RWPE2 (cell line): ENCODE data around the gene PROZ.

Experiments used
- ATAC-seq: fragments of 200-7000 bp; cut with Tn5 transposase; 3 replicates; pipeline ENCODE4 v1.9.1; 2021; ENCODE audit warnings: low read depth
- DNase-seq: peaks from one replicate; pipeline ENCODE4 v3.0.0-alpha.2; 2020; ENCODE audit warnings: low spot score
- H3K27ac ChIP-seq: fragments of 450-650 bp; 2 replicates; pipeline ENCODE4 v1.5.1; 2017; ENCODE audit warnings: mild to moderate bottlenecking; ENCODE audit not compliant: poor library complexity, severe bottlenecking
- H3K27me3 ChIP-seq: fragments of 250-450 bp; sonication (Bioruptor Pico); 2 replicates; pipeline ENCODE4 v1.5.1; 2021; ENCODE audit warnings: mild to moderate bottlenecking, moderate library complexity; ENCODE audit not compliant: insufficient read depth, poor library complexity, severe bottlenecking
- H3K36me3 ChIP-seq: fragments of 250-450 bp; sonication (Bioruptor Pico); 2 replicates; pipeline ENCODE4 v1.5.1; 2020; ENCODE audit warnings: low read depth, mild to moderate bottlenecking, moderate library complexity
- H3K4me1 ChIP-seq: fragments of 250-450 bp; sonication (Bioruptor Pico); 2 replicates; pipeline ENCODE4 v1.5.1; 2021; ENCODE audit warnings: mild to moderate bottlenecking, moderate library complexity; ENCODE audit not compliant: insufficient read depth, poor library complexity, severe bottlenecking
- H3K4me3 ChIP-seq: fragments of 250-450 bp; sonication (Bioruptor Pico); 2 replicates; pipeline ENCODE4 v1.5.1; 2021; ENCODE audit warnings: mild to moderate bottlenecking, moderate library complexity; ENCODE audit not compliant: severe bottlenecking
- H3K9me3 ChIP-seq: fragments of 250-450 bp; sonication (Bioruptor Pico); 2 replicates; pipeline ENCODE4 v1.5.1; 2021; ENCODE audit warnings: mild to moderate bottlenecking, moderate library complexity; ENCODE audit not compliant: severe bottlenecking
- CTCF ChIP-seq: fragments of 450-650 bp; IDR thresholded peaks from one replicate; pipeline ENCODE4 v1.5.1; 2017; ENCODE audit warnings: mild to moderate bottlenecking, moderate library complexity; ENCODE audit not compliant: poor library complexity, severe bottlenecking

The PROZ gene

GRCh38 chr13:113116206-113116800 is 42.1 kb upstream of the PROZ start:
- Histone ChIP-seq H3K4me1 (no peaks in the 10 kb centered on the region), H3K27me3 (no peaks in the 10 kb centered on the region)
- DNase-seq: no peak

GRCh38 chr13:113116871-113117271 is 41.6 kb upstream of the PROZ start:
- ATAC-seq (no peak), DNase-seq (peak; percentile 34)
- H3K9me3 ChIP-seq: no peaks in the 10 kb centered on the region
- H3K36me3 ChIP-seq: no peaks in the 10 kb centered on the region
- TF ChIP-seq CTCF: no peak
- H3K4me3 ChIP-seq: no peak overlapping the region
- H3K4me1 ChIP-seq: no peaks in the 10 kb centered on the region
- no peaks in the 10 kb centered on the region for H3K27me3 ChIP-seq
- no peak overlapping the region for H3K27ac ChIP-seq

More at GRCh38 chr13:113116206-113116800, 42.1 kb upstream of the PROZ start:
- no peaks in the 10 kb centered on the region for H3K36me3 ChIP-seq
- no peak overlapping the region for H3K4me3 ChIP-seq
- ATAC-seq: no peak
- no peaks in the 10 kb centered on the region for H3K9me3 ChIP-seq
- no peak for TF ChIP-seq CTCF
- no peak overlapping the region for H3K27ac ChIP-seq

- no peak for TF ChIP-seq CTCF
- H3K27me3 ChIP-seq: no peaks in the 10 kb centered on the region
- H3K4me1 ChIP-seq: no peaks in the 10 kb centered on the region
- no peaks in the 10 kb centered on the region for H3K36me3 ChIP-seq
- no peak overlapping the region for H3K27ac ChIP-seq
- no peaks in the 10 kb centered on the region for H3K9me3 ChIP-seq
- ATAC-seq (no peak), DNase-seq (no peak)
- no peak overlapping the region for H3K4me3 ChIP-seq
Measured at GRCh38 chr13:113117335-113117872, 41.0 kb upstream of the PROZ start.

- TF ChIP-seq CTCF: no peak
- H3K9me3 ChIP-seq: no peaks in the 10 kb centered on the region
- no peaks in the 10 kb centered on the region for H3K36me3 ChIP-seq
- H3K4me3 ChIP-seq: no peak overlapping the region
- no peaks in the 10 kb centered on the region for H3K27me3 ChIP-seq
- H3K27ac ChIP-seq: no peak overlapping the region
- no peaks in the 10 kb centered on the region for H3K4me1 ChIP-seq
- ATAC-seq: no peak
- no peak for DNase-seq
Measured at GRCh38 chr13:113117911-113118260, 40.6 kb upstream of the PROZ start.

- H3K27ac ChIP-seq: no peak overlapping the region
- DNase-seq (no peak), ATAC-seq (no peak)
- no peaks in the 10 kb centered on the region for H3K27me3 ChIP-seq
- no peaks in the 10 kb centered on the region for H3K4me1 ChIP-seq
- no peaks in the 10 kb centered on the region for H3K36me3 ChIP-seq
- H3K4me3 ChIP-seq: no peak overlapping the region
- H3K9me3 ChIP-seq: no peaks in the 10 kb centered on the region
- no peak for TF ChIP-seq CTCF
Measured at GRCh38 chr13:113118261-113119021, 40.0 kb upstream of the PROZ start.
